B cell (primary cell): Measurements from ENCODE around the gene ARNT2. TPM values are rescaled to one million over a fixed set of nuclear protein-coding genes. Genes with fewer than 3 reads are reported as not detected.

Source experiments
- ATAC-seq: fragments of 200-7000 bp; cut with Tn5 transposase; one replicate; pipeline ENCODE4 v1.10.0; 2021; ENCODE audit warnings: low read depth, mild to moderate bottlenecking, moderate number of reproducible peaks, moderate library complexity
- CTCF ChIA-PET: fragments of 350-600 bp; sonication (Branson Sonifier 250); formaldehyde crosslinking; loops from one replicate; lab custom pipeline; 2021; ENCODE audit warnings: antibody characterized with exemption, inconsistent platforms; lab: Charles Lee
- POLR2A ChIA-PET: fragments of 350-600 bp; sonication (Branson Sonifier 250); formaldehyde crosslinking; loops from one replicate; lab custom pipeline; 2021; ENCODE audit warnings: antibody characterized with exemption; lab: Charles Lee
- DNase-seq: peaks from one replicate; pipeline ENCODE4 v3.0.0; 2013
- H2AFZ ChIP-seq: 2 replicates; pipeline ENCODE4 v1.6.1; 2012; ENCODE audit warnings: mild to moderate bottlenecking, low read depth, low read length; ENCODE audit not compliant: insufficient read depth, poor library complexity, severe bottlenecking
- H3K27ac ChIP-seq, 2 donors: 1 replicate in 1 of 2; 2 replicates in 1 of 2; pipeline ENCODE4 v1.5.1; 2012 to 2013; ENCODE audit warnings: low read length in 2 of 2, mild to moderate bottlenecking in 2 of 2, moderate library complexity in 1 of 2
- H3K27me3 ChIP-seq, 4 experiments: fragments of 200-600 bp in 1 of 4; sonication (generic) in 1 of 4; replicated peaks in 1 of 4; 1 replicate in 2 of 4; 2 replicates in 2 of 4; pipeline versions ENCODE4 v1.6.1 to v1.7.0; 2013 to 2016; ENCODE audit warnings: low read length in 3 of 4, mild to moderate bottlenecking in 2 of 4, mixed read lengths in 1 of 4, moderate library complexity in 1 of 4; ENCODE audit not compliant: insufficient read depth in 4 of 4, control insufficient read depth in 3 of 4; ENCODE audit errors: control extremely low read depth in 1 of 4
- H3K36me3 ChIP-seq, 2 experiments: replicated peaks in 1 of 2; 1 replicate in 1 of 2; 2 replicates in 1 of 2; pipeline versions ENCODE4 v1.6.1 to v1.7.1; 2013; ENCODE audit warnings: low read length in 1 of 2; ENCODE audit not compliant: insufficient read depth in 2 of 2, control insufficient read depth in 1 of 2; ENCODE audit errors: control extremely low read depth in 1 of 2, extremely low read depth in 1 of 2
- H3K4me1 ChIP-seq, 2 donors: fragments of 200-600 bp in 1 of 2; sonication (generic) in 1 of 2; 1 replicate in 1 of 2; 2 replicates in 1 of 2; pipeline versions ENCODE4 v1.5.1 to v1.6.1; 2013 to 2017; ENCODE audit warnings: low read length in 2 of 2; ENCODE audit not compliant: control insufficient read depth in 2 of 2, insufficient read depth in 2 of 2
- H3K4me2 ChIP-seq: replicated peaks from 2 replicates; pipeline ENCODE3; 2012; ENCODE audit warnings: mild to moderate bottlenecking, low read depth, low read length; ENCODE audit not compliant: poor library complexity, severe bottlenecking
- H3K4me3 ChIP-seq, 5 experiments: fragments of 200-600 bp in 1 of 5; sonication (generic) in 1 of 5; 1 replicate in 3 of 5; 2 replicates in 2 of 5; pipeline versions ENCODE4 v1.5.1 to v1.7.0; 2011 to 2016; ENCODE audit warnings: low read length in 4 of 5, mild to moderate bottlenecking in 4 of 5, low read depth in 2 of 5, control low read depth in 1 of 5, moderate library complexity in 1 of 5; ENCODE audit not compliant: insufficient read depth in 1 of 5; ENCODE audit errors: control extremely low read depth in 1 of 5, extremely low read depth in 1 of 5
- H3K79me2 ChIP-seq: fragments of 200-600 bp; sonication (generic); one replicate; pipeline ENCODE4 v1.6.0; 2016; ENCODE audit warnings: low read length; ENCODE audit not compliant: control insufficient read depth, insufficient read depth
- H3K9ac ChIP-seq: fragments of 200-600 bp; sonication (generic); 2 replicates; pipeline ENCODE4 v1.6.1; 2017; ENCODE audit warnings: mild to moderate bottlenecking, low read length, moderate library complexity
- H3K9me3 ChIP-seq, 3 donors: one replicate each; pipeline versions ENCODE4 v1.6.1 to v1.7.1; 2013; ENCODE audit warnings: low read length in 2 of 3; ENCODE audit not compliant: control insufficient read depth in 2 of 3, insufficient read depth in 1 of 3; ENCODE audit errors: control extremely low read depth in 1 of 3
- H4K20me1 ChIP-seq: 2 replicates; pipeline ENCODE4 v1.6.0; 2012; ENCODE audit warnings: mild to moderate bottlenecking, low read length; ENCODE audit not compliant: insufficient read depth, control insufficient read depth, poor library complexity, severe bottlenecking
- H3K27ac Mint-ChIP-seq: one replicate; pipeline ENCODE4 v1.8.0; 2021; ENCODE audit warnings: mixed read lengths
- H3K27me3 Mint-ChIP-seq: one replicate; pipeline ENCODE4 v1.8.0; 2021; ENCODE audit warnings: mixed read lengths
- H3K4me1 Mint-ChIP-seq: one replicate; pipeline ENCODE4 v1.8.0; 2021; ENCODE audit warnings: mixed read lengths
- H3K4me3 Mint-ChIP-seq: one replicate; pipeline ENCODE4 v1.8.0; 2021; ENCODE audit warnings: mixed read lengths
- H3K9me3 Mint-ChIP-seq: one replicate; pipeline ENCODE4 v1.8.0; 2022; ENCODE audit warnings: mixed read lengths; ENCODE audit not compliant: insufficient read depth
- EZH2 ChIP-seq: IDR thresholded peaks from 2 replicates; pipeline ENCODE4 v1.6.1; 2012; ENCODE audit warnings: borderline replicate concordance, low read depth, mild to moderate bottlenecking, moderate library complexity, low read length; ENCODE audit not compliant: insufficient read depth, poor library complexity, severe bottlenecking
- WGBS: methylation state at CpG from one replicate; pipeline ENCODE4 v1.1.5; 2013; ENCODE audit warnings: missing lambda C conversion rate; ENCODE audit not compliant: insufficient coverage; 5-methylcytosine and 5-hydroxymethylcytosine counted together
- intact Hi-C: fragments of 100-400 bp; cut with micrococcal nuclease; formaldehyde crosslinking; loops from one replicate; pipeline ENCODE4 v1.10.0; 2022
- polyA plus RNA-seq: library from polyadenylated mRNA; depleted of rRNA; stranded (reverse); fragments of >200 nt; gene quantifications from 2 replicates; pipeline ENCODE4 v1.2.3, GENCODE V29; 2012
- total RNA-seq, 2 donors: library from RNA; stranded (reverse); fragments of 120-200 nt in 1 of 2; gene quantifications; 1 replicate in 1 of 2; 2 replicates in 1 of 2; pipeline versions ENCODE4 v1.2.3 to v1.2.4, GENCODE V29; 2013 to 2022
- TF ChIP-seq, protein P1 (sequence below): fragments of 200-600 bp; IDR thresholded peaks from one replicate; pipeline ENCODE4 v1.8.0; 2022; ENCODE audit warnings: antibody characterized with exemption, mild to moderate bottlenecking

Gene ARNT2
- total and polyA plus RNA-seq, 2 donors (not counting 1 experiment from before 2014, with no cell fraction given): not detected

DNA sequence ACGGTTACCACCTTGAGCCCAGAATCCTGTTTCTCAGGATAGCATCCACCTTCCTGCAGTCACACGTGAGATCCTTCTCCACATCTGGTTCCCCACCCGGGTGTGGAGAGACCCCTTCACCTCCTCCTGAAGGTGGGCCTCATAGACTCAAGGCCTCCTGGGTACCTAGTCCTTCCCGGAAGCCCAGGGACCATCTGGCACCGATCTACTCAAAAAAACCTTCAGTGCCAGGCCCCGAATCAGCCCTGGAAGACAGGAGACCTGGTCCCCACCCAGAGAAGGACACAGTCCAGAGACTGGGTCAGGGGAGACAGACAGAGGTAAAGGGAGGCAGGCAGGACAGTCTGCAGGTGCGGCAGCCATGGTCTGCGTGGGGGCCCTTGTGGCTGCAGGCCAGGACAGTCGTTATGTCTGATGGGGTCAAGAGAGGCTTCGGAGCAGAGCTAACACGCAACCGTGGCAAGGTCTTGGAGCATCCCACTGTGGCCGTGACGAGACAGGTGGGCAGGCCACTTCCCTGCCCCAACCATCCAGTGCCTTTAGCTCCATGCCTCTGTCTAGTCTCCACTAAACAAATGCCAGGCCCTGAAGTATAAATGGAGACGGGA lies 178.7 kb downstream of the ARNT2 start:
- ChIA-PET POLR2A (no interaction called here), CTCF (no interaction called here)
- 89% methylated on average over 15 of the region's 15 CpGs for WGBS
- H3K4me3 ChIP-seq: no peak overlapping the region
- no peak overlapping the region for H3K27ac ChIP-seq
- Mint-ChIP-seq H3K9me3 (no peaks in the 10 kb centered on the region), H3K27me3 (no peaks in the 10 kb centered on the region), H3K4me1 (no peaks in the 10 kb centered on the region), H3K4me3 (no peak overlapping the region), H3K27ac (no peak overlapping the region)
- TF ChIP-seq EZH2: no peak
- TF ChIP-seq, protein P1, sequence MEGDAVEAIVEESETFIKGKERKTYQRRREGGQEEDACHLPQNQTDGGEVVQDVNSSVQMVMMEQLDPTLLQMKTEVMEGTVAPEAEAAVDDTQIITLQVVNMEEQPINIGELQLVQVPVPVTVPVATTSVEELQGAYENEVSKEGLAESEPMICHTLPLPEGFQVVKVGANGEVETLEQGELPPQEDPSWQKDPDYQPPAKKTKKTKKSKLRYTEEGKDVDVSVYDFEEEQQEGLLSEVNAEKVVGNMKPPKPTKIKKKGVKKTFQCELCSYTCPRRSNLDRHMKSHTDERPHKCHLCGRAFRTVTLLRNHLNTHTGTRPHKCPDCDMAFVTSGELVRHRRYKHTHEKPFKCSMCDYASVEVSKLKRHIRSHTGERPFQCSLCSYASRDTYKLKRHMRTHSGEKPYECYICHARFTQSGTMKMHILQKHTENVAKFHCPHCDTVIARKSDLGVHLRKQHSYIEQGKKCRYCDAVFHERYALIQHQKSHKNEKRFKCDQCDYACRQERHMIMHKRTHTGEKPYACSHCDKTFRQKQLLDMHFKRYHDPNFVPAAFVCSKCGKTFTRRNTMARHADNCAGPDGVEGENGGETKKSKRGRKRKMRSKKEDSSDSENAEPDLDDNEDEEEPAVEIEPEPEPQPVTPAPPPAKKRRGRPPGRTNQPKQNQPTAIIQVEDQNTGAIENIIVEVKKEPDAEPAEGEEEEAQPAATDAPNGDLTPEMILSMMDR: no peak
- no peaks in the 10 kb centered on the region for H4K20me1 ChIP-seq
- no peak overlapping the region for H3K9ac ChIP-seq
- intact Hi-C loops: no loop called here
- H3K9me3 ChIP-seq: no peaks in the 10 kb centered on the region
- H3K4me1 ChIP-seq: no peaks in the 10 kb centered on the region
- no peaks in the 10 kb centered on the region for H3K79me2 ChIP-seq
- no peak for ATAC-seq
- no peaks in the 10 kb centered on the region for H3K27me3 ChIP-seq
- H3K4me2 ChIP-seq: no peak overlapping the region
- H3K36me3 ChIP-seq: no peaks in the 10 kb centered on the region
- DNase-seq: no peak
- no peak overlapping the region for H2AFZ ChIP-seq

DNA sequence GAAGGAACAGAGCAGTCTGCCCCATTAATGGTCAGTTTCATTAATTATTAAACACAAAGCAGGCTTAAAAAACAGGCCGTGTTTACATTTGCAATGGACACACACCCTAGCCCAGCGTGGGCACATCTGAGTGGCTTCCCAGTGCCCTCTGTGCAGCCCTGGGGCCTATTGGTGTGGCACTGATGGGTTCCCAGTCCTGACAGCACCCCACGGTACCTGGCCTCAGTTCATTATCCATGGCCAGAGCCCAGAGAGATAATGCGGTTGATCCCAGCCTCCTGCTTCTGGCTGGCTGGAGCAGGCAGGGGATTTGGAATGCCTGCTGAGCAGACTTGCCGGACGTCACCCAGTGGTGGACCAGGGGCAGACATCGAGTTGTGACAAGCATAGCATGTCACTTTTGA lies 180.4 kb downstream of the ARNT2 start:
- Histone ChIP-seq H3K4me2 (no peak overlapping the region), H4K20me1 (no peaks in the 10 kb centered on the region), H3K36me3 (no peaks in the 10 kb centered on the region), H3K27ac (no peak overlapping the region), H3K9me3 (no peaks in the 10 kb centered on the region), H3K4me1 (no peaks in the 10 kb centered on the region), H3K9ac (no peak overlapping the region), H3K79me2 (no peaks in the 10 kb centered on the region), H3K27me3 (no peaks in the 10 kb centered on the region), H3K4me3 (no peak overlapping the region), H2AFZ (no peak overlapping the region)
- ChIA-PET POLR2A (no interaction called here), CTCF (no interaction called here)
- Mint-ChIP-seq H3K4me1 (no peaks in the 10 kb centered on the region), H3K9me3 (no peaks in the 10 kb centered on the region), H3K4me3 (no peak overlapping the region), H3K27me3 (no peaks in the 10 kb centered on the region), H3K27ac (no peak overlapping the region)
- intact Hi-C loops: no loop called here
- ATAC-seq: no peak
- TF ChIP-seq, protein P1: no peak
- TF ChIP-seq EZH2: no peak
- WGBS: 90% methylated on average over 7 of the region's 7 CpGs
- DNase-seq: no peak
